Endothelial cell of umbilical vein (primary cell): ENCODE measurements around the gene MTF1. TPM values are rescaled to one million over a fixed set of nuclear protein-coding genes. Genes with fewer than 3 reads are reported as not detected.

ENCODE experiments used
- BruUV-seq: library from RNA; stranded (reverse); fragments of 400-500 nt; replicated peaks from 2 replicates; lab custom pipeline; 2021; lab: Mats Ljungman, UMichigan
- CTCF ChIA-PET: fragments of 300-600, 350-600 bp; sonication (Branson Sonifier 250); formaldehyde crosslinking; loops from one replicate; lab custom pipeline; 2021; ENCODE audit warnings: antibody characterized with exemption, inconsistent platforms; lab: Charles Lee
- POLR2A ChIA-PET: fragments of 300-600, 350-600 bp; sonication (Branson Sonifier 250); formaldehyde crosslinking; loops from one replicate; lab custom pipeline; 2021; ENCODE audit warnings: antibody characterized with exemption, inconsistent platforms; lab: Charles Lee
- DNase-seq: peaks from one replicate; pipeline ENCODE4 v3.0.0-alpha.2; 2011; ENCODE audit warnings: low read depth, low spot score
- FAIRE-seq: peaks from 2 replicates; lab custom pipeline; 2011; peaks lifted over from hg19 to GRCh38; lab: Jason Lieb, UNC
- H2AFZ ChIP-seq: 2 replicates; pipeline ENCODE4 v1.6.0; 2012; ENCODE audit warnings: low read depth, low read length, control low read depth, inconsistent platforms
- H3K27ac ChIP-seq: 2 replicates; pipeline ENCODE4 v1.5.1; 2011; ENCODE audit warnings: low read depth, mild to moderate bottlenecking, control low read depth, low read length, moderate library complexity; ENCODE audit not compliant: insufficient read depth
- H3K27me3 ChIP-seq, 2 experiments: 2 replicates each; pipeline versions ENCODE4 v1.6.0 to v1.6.1; 2011; ENCODE audit warnings: low read length in 2 of 2, mixed read lengths in 1 of 2; ENCODE audit not compliant: control insufficient read depth in 2 of 2, insufficient read depth in 2 of 2
- H3K36me3 ChIP-seq, 2 experiments: 2 replicates in 1 of 2; 3 replicates in 1 of 2; pipeline ENCODE4 v1.5.1; 2011; ENCODE audit warnings: low read length in 2 of 2, mild to moderate bottlenecking in 1 of 2, moderate library complexity in 1 of 2; ENCODE audit not compliant: control insufficient read depth in 2 of 2, insufficient read depth in 2 of 2; ENCODE audit errors: extremely low read depth in 1 of 2
- H3K4me1 ChIP-seq: 3 replicates; pipeline ENCODE4 v1.5.1; 2011; ENCODE audit warnings: mild to moderate bottlenecking, low read length; ENCODE audit not compliant: control insufficient read depth, insufficient read depth; ENCODE audit errors: extremely low read depth
- H3K4me2 ChIP-seq: 2 replicates; pipeline ENCODE4 v1.6.1; 2011; ENCODE audit warnings: low read length, control low read depth, mixed read lengths; ENCODE audit not compliant: insufficient read depth
- H3K4me3 ChIP-seq, 3 experiments: fragments of 200-600 bp in 1 of 3; sonication (generic), shearing (Covaris generic) in 1 of 3; replicated peaks in 1 of 3; 2 replicates each; pipeline ENCODE4 v1.5.1; 2011 to 2016; ENCODE audit warnings: control low read depth in 3 of 3, low read length in 3 of 3, mild to moderate bottlenecking in 2 of 3, inconsistent platforms in 1 of 3, low read depth in 1 of 3, moderate library complexity in 1 of 3; ENCODE audit not compliant: insufficient read depth in 1 of 3
- H3K79me2 ChIP-seq: 2 replicates; pipeline ENCODE4 v1.6.0; 2012; ENCODE audit warnings: low read length, inconsistent platforms; ENCODE audit not compliant: control insufficient read depth, insufficient read depth
- H3K9ac ChIP-seq: replicated peaks from 2 replicates; pipeline ENCODE3; 2011; ENCODE audit warnings: low read length, control low read depth; ENCODE audit not compliant: insufficient read depth; ENCODE audit errors: extremely low read depth
- H3K9me1 ChIP-seq: replicated peaks from 3 replicates; pipeline ENCODE4 v1.6.0; 2011; ENCODE audit warnings: mild to moderate bottlenecking, low read length; ENCODE audit not compliant: control insufficient read depth, insufficient read depth; ENCODE audit errors: extremely low read depth
- H3K9me3 ChIP-seq: replicated peaks from 2 replicates; pipeline ENCODE4 v1.5.1; 2012; ENCODE audit warnings: low read length, inconsistent platforms; ENCODE audit not compliant: control insufficient read depth, insufficient read depth
- H4K20me1 ChIP-seq: replicated peaks from 2 replicates; pipeline ENCODE3; 2011; ENCODE audit warnings: mild to moderate bottlenecking, low read length; ENCODE audit not compliant: control insufficient read depth, insufficient read depth; ENCODE audit errors: extremely low read depth
- CTCF ChIP-seq, 2 donors: IDR thresholded peaks; 1 replicate in 1 of 2; 2 replicates in 1 of 2; pipeline ENCODE4 v1.5.1; 2011; ENCODE audit warnings: low read length in 2 of 2, mild to moderate bottlenecking in 2 of 2, moderate library complexity in 2 of 2, control low read depth in 1 of 2, inconsistent platforms in 1 of 2, low read depth in 1 of 2; ENCODE audit not compliant: insufficient read depth in 1 of 2; ENCODE audit errors: extremely low read depth in 1 of 2
- EZH2 ChIP-seq: IDR thresholded peaks from 2 replicates; pipeline ENCODE4 v1.6.1; 2012; ENCODE audit warnings: borderline replicate concordance, low read depth, mild to moderate bottlenecking, moderate library complexity, low read length, inconsistent platforms; ENCODE audit not compliant: severe bottlenecking
- FOS ChIP-seq: IDR thresholded peaks from 2 replicates; pipeline ENCODE4 v1.6.1; 2011; ENCODE audit warnings: mild to moderate bottlenecking, low read length, moderate library complexity, borderline replicate concordance; ENCODE audit not compliant: insufficient read depth
- GATA2 ChIP-seq: IDR thresholded peaks from 2 replicates; pipeline ENCODE4 v1.7.0; 2011; ENCODE audit warnings: low read depth, mild to moderate bottlenecking, moderate library complexity, mixed read lengths, low read length; ENCODE audit not compliant: insufficient read length, insufficient read depth
- JUN ChIP-seq: IDR thresholded peaks from 2 replicates; pipeline ENCODE4 v1.6.1; 2011; ENCODE audit warnings: borderline replicate concordance, low read depth; ENCODE audit not compliant: insufficient read length, insufficient read depth
- MAX ChIP-seq: IDR thresholded peaks from 2 replicates; pipeline ENCODE4 v1.6.1; 2011; ENCODE audit not compliant: insufficient read depth, insufficient read length
- MYC ChIP-seq: IDR thresholded peaks from one replicate; pipeline ENCODE4 v1.6.1; 2011; ENCODE audit warnings: mild to moderate bottlenecking, low read depth, low read length
- POLR2A ChIP-seq: IDR thresholded peaks from 2 replicates; pipeline ENCODE4 v1.6.1; 2012; ENCODE audit warnings: low read depth, mild to moderate bottlenecking, control low read depth, low read length
- POLR2AphosphoS5 ChIP-seq: IDR thresholded peaks from 2 replicates; pipeline ENCODE4 v1.6.1; 2012; ENCODE audit warnings: low read depth, mild to moderate bottlenecking, control low read depth, low read length, moderate library complexity; ENCODE audit not compliant: insufficient read depth
- dilution Hi-C: fragments of 300-500 bp; cut with MboI; formaldehyde crosslinking; loops from one replicate; pipeline ENCODE4 v1.15.0; 2019; ENCODE audit warnings: low sequenced_read_pairs; ENCODE audit not compliant: extremely low pct_ligation_motif_present
- intact Hi-C: fragments of 100-400 bp; cut with micrococcal nuclease; formaldehyde crosslinking; loops from one replicate; pipeline ENCODE4 v1.10.0; 2022
- polyA plus RNA-seq, 4 experiments: library from polyadenylated mRNA; depleted of rRNA in 3 of 4; stranded (reverse) in 3 of 4; unstranded in 1 of 4; fragments of >200 nt; gene quantifications; 2 replicates each; pipeline versions ENCODE4 v1.2.1 to v1.2.3, GENCODE V29; 2011 to 2012; ENCODE audit warnings: missing spikeins in 1 of 4
- total RNA-seq: library from RNA; stranded (reverse); gene quantifications from 2 replicates; pipeline ENCODE4 v1.2.3, GENCODE V29; 2021

Gene MTF1
- total and polyA plus RNA-seq, 2 donors (not counting 3 experiments of a cell fraction or from before 2014, with no cell fraction given) = 4.9 to 18.5 TPM

- no peaks in the 10 kb centered on the region for H3K4me1 ChIP-seq
- FAIRE-seq (no peak), DNase-seq (no peak)
- dilution Hi-C loops = no loop called here
- no peaks in the 10 kb centered on the region for H3K9me3 ChIP-seq
- intact Hi-C loops = no loop called here
- H3K4me2 ChIP-seq = no peak overlapping the region
- no peaks in the 10 kb centered on the region for H4K20me1 ChIP-seq
- no peak overlapping the region for H3K4me3 ChIP-seq
- peaks cover 0 to 32% of the 10 kb centered on the region in 2 experiments for H3K36me3 ChIP-seq
- no peaks in the 10 kb centered on the region for H3K79me2 ChIP-seq
- no peak overlapping the region for H3K27ac ChIP-seq
- TF ChIP-seq EZH2 = no peak
- no peak for TF ChIP-seq CTCF (IDR thresholded peaks at IDR 0.05; ENCODE audit: extremely low read depth in 1 of 2, insufficient read depth in 1 of 2, low read depth in 1 of 2, low read length in 2 of 2)
- no peak for TF ChIP-seq POLR2AphosphoS5
- no peak for TF ChIP-seq POLR2A
- TF ChIP-seq JUN = no peak
- no peak for TF ChIP-seq MYC
- TF ChIP-seq GATA2 = no peak
- no peak for TF ChIP-seq MAX
- no peak for TF ChIP-seq FOS
- no peaks in the 10 kb centered on the region for H3K9me1 ChIP-seq
- no peak overlapping the region for H2AFZ ChIP-seq
- ChIA-PET POLR2A (no interaction called here), CTCF (no interaction called here)
- no peaks in the 10 kb centered on the region for H3K27me3 ChIP-seq
- no peak overlapping the region for H3K9ac ChIP-seq
- no TSS peak for BruUV-seq
These were observed 24.3 kb upstream of the MTF1 start for GRCh38 chr1:37883671-37884070.
